Anterior cingulate cortex (tissue), 58 donors: ENCODE measurements around the gene MCEE.

Source experiments
- DNase-seq, 58 donors: peaks; one replicate each; lab custom pipeline; 2025; lab: John Stamatoyannopoulos, UW

Gene MCEE

GRCh38 chr2:71060211-71060610, 69.8 kb downstream of the MCEE start:
- no peak for DNase-seq
